Transverse colon (tissue), 4 donors: ENCODE measurements around the gene TXLNB. TPM values are rescaled to one million over a fixed set of nuclear protein-coding genes. Genes with fewer than 3 reads are reported as not detected.

Experiments
- DNase-seq: peaks from one replicate; pipeline ENCODE4 v3.0.0-alpha.2; 2019
- H3K27ac ChIP-seq, 4 donors: fragments of 200-600 bp; sonication (generic); 2 replicates each; pipeline ENCODE4 v1.5.1; 2016 to 2018; ENCODE audit warnings: inconsistent platforms in 4 of 4
- H3K27me3 ChIP-seq: fragments of 200-600 bp; sonication (generic); 2 replicates; pipeline ENCODE4 v1.5.1; 2017; ENCODE audit warnings: inconsistent platforms
- H3K36me3 ChIP-seq, 4 donors: fragments of 200-600 bp; sonication (generic); 2 replicates each; pipeline ENCODE4 v1.5.1; 2017 to 2019; ENCODE audit warnings: inconsistent platforms in 4 of 4
- H3K4me1 ChIP-seq, 4 donors: fragments of 200-600 bp; sonication (generic); 2 replicates each; pipeline ENCODE4 v1.5.1; 2017 to 2020; ENCODE audit warnings: inconsistent platforms in 4 of 4
- H3K4me3 ChIP-seq, 4 donors: fragments of 200-600 bp; sonication (generic); 1 replicate in 1 of 4; 2 replicates in 3 of 4; pipeline versions ENCODE4 v1.5.1 to v1.6.1; 2017 to 2019; ENCODE audit warnings: inconsistent platforms in 4 of 4
- H3K9me3 ChIP-seq, 2 donors: fragments of 200-600 bp; sonication (generic); 2 replicates each; pipeline ENCODE4 v1.5.1; 2017 to 2019; ENCODE audit warnings: inconsistent platforms in 2 of 2
- CTCF ChIP-seq, 5 experiments: fragments of 200-600 bp in 3 of 5; fragments of 450-650 bp in 2 of 5; sonication (generic) in 3 of 5; IDR thresholded peaks; 1 replicate in 2 of 5; 2 replicates in 3 of 5; pipeline ENCODE4 v1.5.1; 2016 to 2017; ENCODE audit warnings: antibody characterized with exemption in 5 of 5, inconsistent platforms in 3 of 5, mild to moderate bottlenecking in 2 of 5, moderate library complexity in 1 of 5
- EP300 ChIP-seq: sonication (generic); formaldehyde crosslinking; IDR thresholded peaks from one replicate; pipeline ENCODE4 v1.6.1; 2017; ENCODE audit warnings: antibody characterized with exemption, low read depth
- POLR2A ChIP-seq: fragments of 450-650 bp; IDR thresholded peaks from one replicate; pipeline ENCODE4 v1.6.1; 2016; ENCODE audit warnings: antibody characterized with exemption, mild to moderate bottlenecking, moderate library complexity
- POLR2AphosphoS5 ChIP-seq, 3 donors: sonication (generic); formaldehyde crosslinking; IDR thresholded peaks; one replicate each; pipeline ENCODE4 v1.6.1; 2016; ENCODE audit warnings: antibody characterized with exemption in 3 of 3
- WGBS, 2 donors: methylation state at CpG; one replicate each; pipeline ENCODE4 v1.1.5; 2018; ENCODE audit warnings: low coverage in 1 of 2; 5-methylcytosine and 5-hydroxymethylcytosine counted together
- in situ Hi-C, 4 donors: fragments of 200-750 bp; cut with MboI; loops; one replicate each; pipeline versions ENCODE4 v1.15.0 to v1.15.1; 2017; ENCODE audit warnings: low sequenced_read_pairs in 3 of 4, low pct_ligation_motif_present in 1 of 4, low pct_unique_long_range_greater_than_20kb in 1 of 4
- intact Hi-C: fragments of 100-400 bp; cut with DNase I; formaldehyde crosslinking; loops from one replicate; pipeline ENCODE4 v1.15.1; 2023; ENCODE audit warnings: low total_unique reads
- total RNA-seq, 4 donors: library from RNA; depleted of rRNA; stranded (reverse); fragments of >200 nt; gene quantifications; one replicate each; pipeline ENCODE4 v1.1.0, GENCODE V29; 2016

Gene TXLNB
- total RNA-seq, 4 donors from 2014 or later, result 0.27 to 6.6 (median 2.1) TPM; not detected in 1

GRCh38 chr6:139248911-139249310 lies 42.9 kb downstream of the TXLNB start:
- Histone ChIP-seq H3K9me3 (no peaks in the 10 kb centered on the region), H3K27me3 (no peaks in the 10 kb centered on the region), H3K36me3 (no peaks in the 10 kb centered on the region), H3K4me3 (no peak overlapping the region), H3K4me1 (peaks cover 4 to 12% (median 7%) of the 10 kb centered on the region in 4 donors), H3K27ac (no peak overlapping the region)
- TF ChIP-seq POLR2AphosphoS5 (IDR thresholded peaks at IDR 0.05), result no peak
- in situ Hi-C loops, result loop anchor here in 1 of 4 donors (25.0 kb wide), 1 partner anchor 113 kb away; the partner anchor contains the start of gene CITED2
- DNase-seq, result no peak
- 85 to 89% methylated on average over 3 of the region's 3 CpGs for WGBS, 2 donors
- intact Hi-C loops, result no loop called here

GRCh38 chr6:139247618-139248017 lies 44.2 kb downstream of the TXLNB start:
- intact Hi-C loops (no loop called here), in situ Hi-C loops (loop anchor here in 1 of 4 donors (25.0 kb wide), 1 partner anchor 115 kb away; the partner anchor contains the start of gene CITED2)
- no peaks in the 10 kb centered on the region for H3K36me3 ChIP-seq
- TF ChIP-seq CTCF (IDR thresholded peaks at IDR 0.05), result no peak
- TF ChIP-seq POLR2AphosphoS5 (IDR thresholded peaks at IDR 0.05), result no peak
- TF ChIP-seq EP300, result no peak
- TF ChIP-seq POLR2A, result no peak
- DNase-seq, result no peak
- no peak overlapping the region for H3K4me3 ChIP-seq
- H3K27ac ChIP-seq, result no peak overlapping the region
- peaks cover 4 to 12% (median 7%) of the 10 kb centered on the region in 4 donors for H3K4me1 ChIP-seq
- H3K27me3 ChIP-seq, result no peaks in the 10 kb centered on the region
- WGBS, 2 donors, result 0 to 6% methylated on average over 2 of the region's 2 CpGs
- H3K9me3 ChIP-seq, result no peaks in the 10 kb centered on the region

GRCh38 chr6:139243536-139243935 lies 48.3 kb downstream of the TXLNB start:
- TF ChIP-seq POLR2AphosphoS5 (IDR thresholded peaks at IDR 0.05), result no peak
- no peak for TF ChIP-seq CTCF (IDR thresholded peaks at IDR 0.05)
- TF ChIP-seq POLR2A, result no peak
- TF ChIP-seq EP300, result no peak
- Histone ChIP-seq H3K4me3 (no peak overlapping the region), H3K4me1 (peaks cover 0 to 20% (median 5%) of the 10 kb centered on the region in 4 donors), H3K27ac (no peak overlapping the region), H3K36me3 (no peaks in the 10 kb centered on the region), H3K9me3 (no peaks in the 10 kb centered on the region), H3K27me3 (no peaks in the 10 kb centered on the region)
- no peak for DNase-seq
- intact Hi-C loops (no loop called here), in situ Hi-C loops (loop anchor here in 1 of 4 donors (25.0 kb wide), 1 partner anchor 119 kb away; the partner anchor contains the start of gene CITED2)
- 91 to 100% methylated on average over 1 to 3 of the region's 3 CpGs for WGBS, 2 donors

GRCh38 chr6:139242457-139243240 lies 49.1 kb downstream of the TXLNB start:
- intact Hi-C loops (no loop called here), in situ Hi-C loops (loop anchor here in 1 of 4 donors (25.0 kb wide), 1 partner anchor 120 kb away; the partner anchor contains the start of gene CITED2)
- WGBS, 2 donors, result 87 to 92% methylated on average over 8 to 25 of the region's 29 CpGs
- no peak for TF ChIP-seq POLR2A
- TF ChIP-seq POLR2AphosphoS5 (IDR thresholded peaks at IDR 0.05), result no peak
- no peak for TF ChIP-seq EP300
- no peak for TF ChIP-seq CTCF (IDR thresholded peaks at IDR 0.05)
- Histone ChIP-seq H3K4me3 (no peak overlapping the region), H3K36me3 (no peaks in the 10 kb centered on the region), H3K27me3 (no peaks in the 10 kb centered on the region), H3K27ac (no peak overlapping the region), H3K4me1 (peaks cover 0 to 20% (median 5%) of the 10 kb centered on the region in 4 donors), H3K9me3 (no peaks in the 10 kb centered on the region)
- no peak for DNase-seq
